Measurements from ENCODE around the gene KCNS3.
"Not testable (repeated sequence)": the region's sequence is repeated elsewhere in the genome, so short reads cannot be mapped to it uniquely, and the experiment has no call there.

The KCNS3 gene

DNA sequence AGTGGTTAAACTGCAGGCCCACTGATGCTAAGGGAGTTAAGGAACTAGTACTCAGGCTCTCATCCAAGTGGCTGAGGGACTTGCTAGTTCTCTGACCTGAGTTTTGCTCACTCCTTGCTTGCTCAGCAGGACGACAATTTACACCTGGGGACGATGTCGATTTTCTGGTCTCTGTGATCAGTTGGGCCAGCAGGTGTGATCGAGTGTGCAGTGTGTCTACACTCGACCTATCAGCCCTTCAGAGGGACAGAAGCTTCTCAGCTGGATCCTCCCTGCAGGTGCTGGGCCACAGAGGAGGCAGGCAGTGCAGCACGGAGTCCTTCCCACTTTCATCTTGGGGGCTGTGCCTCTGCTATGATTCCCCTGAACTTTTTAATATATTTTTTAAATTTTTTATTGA lies 71.5 kb downstream of the KCNS3 start:
- no peak for DNase-seq

DNA sequence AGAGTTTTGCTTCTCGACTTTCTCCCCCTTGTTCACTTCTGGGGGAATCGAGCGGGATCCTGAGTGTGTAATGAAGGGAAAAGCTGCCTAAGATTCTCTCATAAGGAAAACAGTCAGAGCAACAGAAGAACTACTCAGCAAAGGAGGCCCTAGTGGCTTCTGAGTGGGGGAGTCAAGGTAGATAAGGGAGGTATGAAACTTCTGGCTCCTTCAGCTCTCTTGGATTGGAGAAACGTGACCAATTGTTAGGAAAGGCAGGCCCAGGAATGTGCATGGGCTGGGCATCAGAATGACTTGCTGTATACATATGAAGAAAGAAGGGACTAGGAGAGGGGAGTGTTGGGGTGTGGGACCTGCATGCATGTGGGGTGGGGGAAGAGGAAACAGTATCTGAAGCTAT lies 73.1 kb downstream of the KCNS3 start:
- DNase-seq = no peak

DNA sequence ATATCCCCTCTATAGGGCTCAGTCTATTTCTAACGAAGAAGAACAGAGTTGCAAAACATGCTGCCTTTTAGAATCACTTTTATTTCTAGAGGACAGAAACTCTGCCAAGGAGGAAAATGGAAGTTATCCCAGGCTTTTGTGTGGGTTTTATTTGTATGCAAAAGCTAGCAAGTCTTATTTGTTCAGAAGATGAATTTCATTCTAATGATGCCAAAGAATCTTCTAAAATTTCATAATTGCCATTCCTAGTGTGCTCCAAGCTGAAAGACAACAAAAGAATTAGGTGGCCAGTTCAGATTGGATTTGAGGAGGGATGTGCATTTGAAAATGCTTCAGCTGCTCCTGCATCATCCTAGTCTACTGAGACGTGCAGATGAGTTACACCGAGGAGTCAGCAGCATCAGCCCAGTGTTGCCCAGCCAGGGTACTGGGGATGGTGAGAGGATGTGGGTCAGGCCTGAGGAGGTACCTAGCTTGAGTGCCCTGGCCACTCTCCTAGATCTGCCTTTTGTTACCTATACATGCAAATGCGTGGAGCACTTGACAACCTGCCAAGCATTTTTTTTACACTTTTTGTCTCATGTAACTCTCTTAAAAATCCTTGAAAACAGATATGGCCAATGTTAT lies 80.1 kb downstream of the KCNS3 start:
- DNase-seq = no peak

DNA sequence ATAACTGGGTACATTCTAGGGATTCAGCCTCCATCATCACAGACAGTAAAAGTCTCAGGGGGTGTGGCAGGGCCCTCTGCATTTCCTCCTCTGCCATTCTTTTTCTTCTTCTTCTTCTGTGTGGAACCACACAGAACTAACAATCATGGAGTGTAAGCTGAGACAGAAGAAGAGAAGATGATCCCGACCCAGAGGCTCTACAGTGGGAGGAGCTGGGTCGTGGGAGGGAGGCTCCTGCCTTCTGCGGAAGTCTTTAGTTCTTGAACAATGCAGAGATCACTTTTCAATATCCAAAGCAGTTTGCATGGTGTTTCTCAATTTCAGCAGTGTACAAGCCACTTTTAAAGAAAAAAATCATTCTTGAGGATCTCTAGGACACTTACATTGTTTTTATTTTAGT lies 80.9 kb downstream of the KCNS3 start:
- DNase-seq = no peak

DNA sequence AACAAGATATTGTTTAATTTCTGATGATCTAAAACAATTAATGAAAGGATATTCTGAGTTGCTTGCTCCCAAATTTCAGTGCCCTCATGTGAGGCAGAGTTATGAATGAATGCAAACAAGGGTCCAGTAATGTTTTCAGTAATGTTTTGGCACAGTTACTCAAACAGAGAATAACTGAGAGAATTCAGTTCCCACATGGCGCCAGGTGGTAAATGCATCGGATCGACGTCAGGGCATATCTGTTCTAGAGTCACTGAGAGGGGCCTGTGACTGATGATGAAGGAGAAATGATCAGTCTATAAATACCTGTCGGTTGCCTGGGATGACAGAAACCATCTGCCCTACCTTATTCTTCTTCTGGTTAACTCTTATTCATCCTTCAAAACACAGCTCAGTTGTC lies 81.4 kb downstream of the KCNS3 start:
- DNase-seq = no peak

DNA sequence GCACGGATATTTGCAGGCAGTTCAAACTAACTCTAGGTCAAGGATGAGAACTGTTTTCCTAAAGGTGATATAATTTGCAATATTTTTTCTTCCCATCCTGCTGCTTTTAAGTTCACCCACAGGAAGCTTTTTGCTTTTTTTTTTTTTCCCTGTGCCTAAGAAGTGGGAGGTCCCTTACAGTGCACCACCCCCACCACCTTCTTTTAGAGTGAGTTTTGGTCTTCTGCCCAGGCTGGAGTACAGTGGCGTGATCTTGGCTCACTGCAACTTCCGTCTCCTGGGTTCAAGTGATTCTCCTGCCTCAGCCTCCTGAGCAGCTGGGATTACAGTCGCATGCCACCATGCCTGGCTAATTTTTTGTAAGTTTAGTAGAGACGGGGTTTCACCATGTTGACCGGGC lies 82.5 kb downstream of the KCNS3 start:
- no peak for DNase-seq

DNA sequence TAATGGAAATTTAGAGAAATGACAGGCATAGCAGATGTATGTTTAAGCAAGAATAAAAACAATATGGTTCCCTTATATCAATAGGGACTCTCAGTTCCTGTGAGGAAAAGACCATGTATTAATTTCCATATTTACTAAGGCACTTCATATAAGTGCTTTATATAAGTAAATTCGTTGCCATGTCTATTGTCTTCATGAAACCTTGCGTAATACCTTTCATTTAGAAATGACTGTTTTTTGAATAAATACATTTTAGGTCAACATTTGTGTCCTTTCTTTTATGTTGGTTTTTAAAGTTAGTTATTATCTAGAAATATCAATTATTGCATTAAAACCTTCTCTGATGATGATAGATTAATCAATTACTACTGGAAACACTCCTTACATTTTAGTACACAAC lies 83.3 kb downstream of the KCNS3 start:
- no peak for DNase-seq

DNA sequence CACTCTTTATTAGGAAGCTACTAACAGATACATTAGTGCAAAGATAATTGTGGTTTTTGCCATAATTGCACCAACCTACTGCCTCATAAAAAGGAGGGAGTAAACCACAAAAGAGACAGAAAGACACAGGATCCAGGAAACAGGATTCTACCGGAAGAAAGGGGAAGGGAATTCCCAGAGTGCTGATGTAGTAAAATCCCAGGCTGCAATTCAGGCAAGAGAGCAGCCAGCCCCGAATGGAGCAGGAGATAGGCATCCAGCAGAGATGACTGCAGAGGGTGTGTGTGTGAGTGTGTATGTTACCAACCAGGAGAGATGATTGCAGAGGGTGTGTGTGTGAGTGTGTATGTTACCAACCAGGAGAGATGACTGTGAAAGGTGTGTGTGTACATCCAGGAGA lies 84.4 kb downstream of the KCNS3 start:
- DNase-seq = no peak

DNA sequence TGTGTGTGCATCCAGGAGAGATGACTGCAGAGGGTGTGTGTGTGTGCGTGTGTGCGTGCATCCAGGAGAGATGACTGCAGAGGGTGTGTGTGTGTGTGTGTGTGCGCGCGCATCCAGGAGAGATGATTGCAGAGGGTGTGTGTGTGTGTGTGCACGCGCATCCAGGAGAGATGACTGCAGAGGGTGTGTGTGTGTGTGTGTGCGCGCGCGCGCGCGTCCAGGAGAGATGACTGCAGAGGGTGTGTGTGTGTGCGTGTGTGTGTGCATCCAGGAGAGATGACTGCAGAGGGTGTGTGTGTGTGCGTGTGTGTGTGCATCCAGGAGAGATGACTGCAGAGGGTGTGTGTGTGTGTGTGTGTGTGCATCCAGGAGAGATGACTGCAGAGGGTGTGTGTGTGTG lies 85.1 kb downstream of the KCNS3 start:
- not testable (repeated sequence) for DNase-seq

DNA sequence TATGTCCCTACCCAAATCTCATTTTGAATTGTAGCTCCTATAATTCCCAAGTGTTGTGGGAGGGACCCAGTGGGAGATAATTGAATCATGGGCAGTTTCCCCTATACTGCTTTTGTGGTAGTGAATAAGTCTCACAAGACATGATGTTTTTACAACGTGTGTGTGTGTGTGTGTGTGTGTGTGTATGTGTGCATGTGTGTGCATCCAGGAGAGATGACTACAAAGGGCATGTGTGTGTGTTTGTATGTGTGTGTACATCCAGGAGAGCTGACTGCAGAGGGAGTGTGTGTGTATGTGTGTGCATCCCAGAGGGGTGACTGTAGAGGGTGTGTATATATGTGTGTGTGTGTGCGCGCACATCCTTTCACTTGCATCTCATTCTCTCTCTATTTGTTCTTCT lies 86.7 kb downstream of the KCNS3 start:
- DNase-seq = no peak

DNA sequence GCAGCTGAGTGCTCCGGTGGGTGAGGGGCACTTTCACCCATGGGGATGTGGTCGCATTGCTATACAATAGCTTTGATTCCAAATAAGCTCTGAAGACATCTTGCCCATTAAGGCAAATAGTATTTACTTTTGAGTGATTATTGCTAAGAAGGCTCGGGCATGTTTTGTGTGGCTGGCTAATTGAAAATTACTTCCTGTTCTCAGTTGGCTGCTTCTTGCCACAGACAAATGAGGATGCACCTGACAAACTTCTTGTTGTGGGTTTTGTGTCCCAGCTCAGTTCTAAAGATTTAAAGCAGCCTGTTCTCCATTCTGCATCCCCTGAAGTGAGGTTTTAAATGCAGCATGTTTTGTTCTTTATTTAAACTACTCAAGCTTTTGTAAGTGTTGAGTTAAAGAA lies 88.3 kb downstream of the KCNS3 start:
- DNase-seq = no peak

DNA sequence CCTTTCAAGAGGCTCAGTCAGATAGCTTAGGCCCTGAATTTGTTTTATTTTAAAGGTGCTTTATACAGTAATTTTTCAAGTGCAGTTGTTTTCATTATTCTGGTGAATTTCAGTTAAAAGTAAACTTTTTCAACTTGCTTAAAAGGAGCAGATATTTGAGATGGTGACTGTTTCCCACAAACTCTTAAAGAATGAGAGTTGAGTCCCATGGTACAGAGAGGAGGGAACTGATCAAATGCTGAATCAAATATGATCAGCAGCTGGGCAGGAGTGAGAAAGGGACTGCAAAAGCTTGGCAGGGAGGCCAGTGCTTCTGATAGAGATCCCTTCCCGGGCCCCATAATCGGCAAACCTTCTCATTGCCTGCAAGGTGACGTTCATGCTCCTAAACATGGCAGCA lies 91.2 kb downstream of the KCNS3 start:
- DNase-seq = no peak

DNA sequence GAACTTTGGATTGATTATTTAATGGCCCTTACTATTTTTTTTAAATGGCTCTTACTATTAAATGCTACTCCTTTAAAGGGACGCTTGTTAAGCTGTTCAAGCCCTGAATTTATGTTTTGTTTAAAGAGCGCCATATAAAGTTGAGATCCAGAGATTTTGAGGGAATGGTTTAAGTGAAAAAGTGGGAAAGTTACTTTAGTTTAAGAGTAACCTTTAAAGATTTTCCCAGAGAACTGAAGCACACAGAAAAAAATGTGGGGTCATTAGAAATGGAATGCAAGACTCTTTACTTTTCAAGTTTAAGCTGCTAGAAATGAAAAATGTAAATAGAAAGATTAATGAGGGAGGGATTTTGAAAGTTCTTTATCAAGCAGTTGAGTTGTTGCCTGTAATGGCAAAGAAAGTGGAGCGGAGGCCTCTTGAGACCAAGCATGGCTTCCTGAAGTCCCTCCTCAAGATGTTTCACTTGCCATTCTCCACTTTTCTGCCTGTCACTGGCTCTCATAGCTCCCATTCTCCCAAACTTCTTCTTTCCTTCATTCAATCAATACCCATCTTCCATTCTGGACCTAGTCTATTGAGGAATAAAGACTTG lies 93.2 kb downstream of the KCNS3 start:
- DNase-seq = no peak

DNA sequence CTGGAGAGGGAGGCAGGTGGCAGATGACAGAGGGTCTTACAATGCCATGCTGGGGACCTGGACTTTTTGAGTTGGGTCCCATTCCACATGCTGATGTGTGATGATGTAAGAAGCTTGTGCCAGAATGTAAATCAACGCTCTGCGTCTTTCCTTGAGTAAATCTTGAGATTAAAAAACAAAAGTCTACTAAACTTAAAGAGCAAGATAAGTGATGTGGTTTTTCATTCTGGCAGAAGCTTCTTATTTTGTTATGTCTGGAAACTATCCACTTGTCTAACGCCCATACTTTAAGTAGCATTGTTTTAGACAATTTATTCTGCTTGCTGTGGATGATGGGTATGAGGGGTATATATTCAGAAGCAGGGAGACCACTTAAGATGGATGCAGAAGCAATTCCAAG lies 94.5 kb downstream of the KCNS3 start:
- DNase-seq = no peak

DNA sequence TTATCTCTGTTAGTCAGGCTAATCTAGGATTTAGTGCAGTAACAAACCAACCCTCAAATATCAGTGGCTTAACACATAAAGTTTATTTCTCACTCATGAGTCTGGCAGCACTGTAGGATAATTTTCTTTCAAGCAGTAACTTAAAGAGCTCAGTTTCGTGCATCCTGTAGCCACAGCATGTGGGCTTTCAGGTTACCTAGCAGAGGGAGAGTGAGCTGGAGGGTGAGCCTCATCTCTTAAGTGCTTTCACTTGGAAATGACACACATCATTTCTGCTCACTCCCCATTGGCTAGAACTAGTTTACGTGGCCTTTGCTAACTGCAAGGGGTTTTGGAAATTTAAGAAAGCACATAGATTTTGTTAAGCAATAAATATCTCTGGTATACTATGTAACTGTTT lies 96.9 kb downstream of the KCNS3 start:
- no peak for DNase-seq

DNA sequence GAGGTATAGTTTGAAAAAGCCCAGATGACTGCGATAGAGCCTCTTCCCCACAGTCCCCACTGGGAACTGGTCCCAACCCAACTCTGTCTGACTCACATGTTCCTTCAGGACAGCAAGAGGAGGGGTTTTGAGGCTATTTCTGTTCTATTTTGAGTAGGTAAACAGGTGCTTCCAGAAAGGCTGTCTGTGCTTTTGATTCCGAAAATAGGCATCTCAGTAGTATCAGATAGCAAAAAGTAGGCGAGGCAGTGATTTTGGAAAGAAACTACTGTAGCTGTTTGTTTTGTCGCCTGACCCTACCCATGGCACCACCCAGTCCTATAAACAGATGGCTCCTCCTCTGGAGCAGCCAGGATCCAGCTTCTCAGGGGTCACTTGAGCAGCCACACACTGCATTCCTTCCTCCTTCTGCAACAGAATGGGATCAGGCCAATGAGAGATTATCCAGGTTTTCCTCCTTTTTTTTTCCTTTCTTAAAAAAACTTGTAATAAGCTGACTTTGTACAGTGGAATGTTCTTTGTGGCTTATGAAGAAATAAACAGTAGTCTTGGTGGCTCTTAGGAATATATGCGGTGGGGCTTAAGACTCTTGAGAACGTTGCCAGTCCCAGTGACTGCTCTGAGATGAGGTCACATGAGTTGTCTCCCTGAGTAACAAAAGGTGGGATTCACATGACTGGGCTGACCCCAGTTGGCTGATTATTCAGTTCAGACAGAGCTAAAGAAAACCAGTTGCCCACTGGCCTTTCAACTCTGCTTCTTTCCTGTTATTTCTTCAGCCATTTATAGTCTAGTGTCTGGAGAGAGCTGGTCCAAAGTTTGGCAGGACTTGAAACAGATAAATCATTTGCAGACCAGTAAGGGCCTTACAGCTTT lies 98.6 kb downstream of the KCNS3 start:
- DNase-seq = no peak

DNA sequence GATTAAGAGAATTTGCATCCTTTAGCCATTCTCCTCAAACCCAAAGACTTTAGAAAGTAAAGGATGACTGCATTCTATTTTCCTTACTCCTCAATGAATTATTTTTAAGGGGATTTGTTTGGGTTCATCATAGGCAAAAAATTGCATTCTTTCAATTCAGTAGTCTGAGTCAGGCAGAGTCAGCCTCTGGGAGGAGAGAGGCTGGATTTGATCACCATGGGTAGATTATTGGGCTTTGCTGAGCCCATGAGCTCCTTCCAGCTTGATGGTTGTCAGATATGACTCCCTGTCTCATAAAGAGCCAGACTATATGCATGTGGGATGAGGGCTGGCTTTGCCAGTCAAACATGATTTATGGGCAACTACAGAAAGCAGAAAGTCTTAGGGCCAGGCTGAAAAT lies 101.2 kb downstream of the KCNS3 start:
- DNase-seq = no peak

DNA sequence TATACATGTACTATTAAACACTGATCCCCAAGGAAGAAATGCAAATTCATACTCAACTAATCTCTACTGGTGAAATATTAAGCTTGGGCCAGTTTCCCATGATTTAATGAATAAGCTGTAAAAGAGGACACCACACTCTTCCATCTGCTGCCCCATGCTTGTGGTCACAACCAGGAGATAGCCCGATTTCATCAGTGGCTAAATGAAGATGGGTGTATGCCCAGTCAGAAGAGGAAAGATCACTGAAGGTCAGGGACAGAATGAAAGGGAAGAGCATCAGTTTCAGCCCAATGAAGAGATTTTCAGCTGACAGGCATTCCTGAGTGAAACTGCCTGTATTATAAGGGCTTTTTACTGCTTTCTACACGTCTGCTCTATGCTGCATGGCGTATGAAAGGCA lies 103.5 kb downstream of the KCNS3 start:
- DNase-seq = no peak

Measured in stimulated activated CD4-positive, alpha-beta T cell treated with anti-CD3 and anti-CD28 coated beads, Interleukin-4, amount 100 ng/mL, for 1 hour (primary cell).